Caco-2 (cell line): ENCODE results near the gene SLC38A10. TPM values are rescaled to one million over a fixed set of nuclear protein-coding genes. Genes with fewer than 3 reads are reported as not detected.

Experiments used
- BruUV-seq: library from RNA; stranded (reverse); fragments of 400-500 nt; replicated peaks from 2 replicates; lab custom pipeline; 2021; lab: Mats Ljungman, UMichigan
- CTCF ChIA-PET: fragments of 300-600 bp; sonication (Branson Sonifier 250); formaldehyde crosslinking; loops from one replicate; lab custom pipeline; 2022; ENCODE audit warnings: antibody characterized with exemption; lab: Charles Lee
- POLR2A ChIA-PET: fragments of 300-600 bp; sonication (Branson Sonifier 250); formaldehyde crosslinking; loops from one replicate; lab custom pipeline; 2022; ENCODE audit warnings: antibody characterized with exemption; lab: Charles Lee
- DNase-seq, 2 experiments: peaks; one replicate each; pipeline versions ENCODE4 v3.0.0 to v3.0.0-alpha.2; 2020 to 2022
- H3K27me3 ChIP-seq: replicated peaks from 2 replicates; pipeline ENCODE4 v1.6.0; 2011; ENCODE audit warnings: low read length; ENCODE audit not compliant: control insufficient read depth, insufficient read depth
- H3K36me3 ChIP-seq: 2 replicates; pipeline ENCODE4 v1.5.1; 2011; ENCODE audit warnings: low read length; ENCODE audit not compliant: control insufficient read depth, insufficient read depth
- H3K4me1 ChIP-seq: fragments of 250-450 bp; sonication (Bioruptor Pico); 2 replicates; pipeline ENCODE4 v1.5.1; 2020; ENCODE audit warnings: mild to moderate bottlenecking
- H3K4me3 ChIP-seq: 2 replicates; pipeline ENCODE4 v1.5.1; 2011; ENCODE audit warnings: low read depth, mild to moderate bottlenecking, control low read depth, low read length
- H3K9me3 ChIP-seq: fragments of 250-450 bp; sonication (Bioruptor Pico); 2 replicates; pipeline ENCODE4 v1.5.1; 2020; ENCODE audit warnings: mild to moderate bottlenecking, moderate library complexity
- H3K27ac Mint-ChIP-seq: one replicate; pipeline ENCODE4 v1.8.0; 2022; ENCODE audit warnings: mixed read lengths; ENCODE audit not compliant: unreplicated experiment
- H3K27me3 Mint-ChIP-seq: one replicate; pipeline ENCODE4 v1.8.0; 2022; ENCODE audit warnings: mixed read lengths; ENCODE audit not compliant: insufficient read depth, unreplicated experiment
- H3K36me3 Mint-ChIP-seq: one replicate; pipeline ENCODE4 v1.8.0; 2022; ENCODE audit warnings: mild to moderate bottlenecking, mixed read lengths; ENCODE audit not compliant: insufficient read depth, unreplicated experiment
- H3K4me1 Mint-ChIP-seq: one replicate; pipeline ENCODE4 v1.8.0; 2022; ENCODE audit warnings: low read depth, mixed read lengths; ENCODE audit not compliant: unreplicated experiment
- H3K4me3 Mint-ChIP-seq: one replicate; pipeline ENCODE4 v1.8.0; 2022; ENCODE audit warnings: mild to moderate bottlenecking, moderate library complexity, mixed read lengths; ENCODE audit not compliant: unreplicated experiment
- H3K9me3 Mint-ChIP-seq: one replicate; pipeline ENCODE4 v1.8.0; 2022; ENCODE audit warnings: mixed read lengths; ENCODE audit not compliant: unreplicated experiment
- intact Hi-C: fragments of 100-400 bp; cut with micrococcal nuclease; formaldehyde crosslinking; loops from one replicate; pipeline ENCODE4 v1.10.0; 2022; ENCODE audit not compliant: unreplicated experiment
- total RNA-seq: library from RNA; stranded (reverse); gene quantifications from 2 replicates; pipeline ENCODE4 v1.2.3, GENCODE V29; 2022
- TF ChIP-seq, protein P1 (sequence below), 2 experiments: fragments of 200-600 bp in 1 of 2; IDR thresholded peaks; 1 replicate in 1 of 2; 2 replicates in 1 of 2; pipeline versions ENCODE4 v1.5.1 to v1.8.0; 2011 to 2022; ENCODE audit warnings: antibody characterized with exemption in 1 of 2, control low read depth in 1 of 2, inconsistent platforms in 1 of 2, low read depth in 1 of 2, low read length in 1 of 2, mild to moderate bottlenecking in 1 of 2, moderate library complexity in 1 of 2; ENCODE audit not compliant: insufficient read depth in 1 of 2, severe bottlenecking in 1 of 2, unreplicated experiment in 1 of 2

The SLC38A10 gene
- total RNA-seq, 1 experiment from 2014 or later = 137 TPM

DNA sequence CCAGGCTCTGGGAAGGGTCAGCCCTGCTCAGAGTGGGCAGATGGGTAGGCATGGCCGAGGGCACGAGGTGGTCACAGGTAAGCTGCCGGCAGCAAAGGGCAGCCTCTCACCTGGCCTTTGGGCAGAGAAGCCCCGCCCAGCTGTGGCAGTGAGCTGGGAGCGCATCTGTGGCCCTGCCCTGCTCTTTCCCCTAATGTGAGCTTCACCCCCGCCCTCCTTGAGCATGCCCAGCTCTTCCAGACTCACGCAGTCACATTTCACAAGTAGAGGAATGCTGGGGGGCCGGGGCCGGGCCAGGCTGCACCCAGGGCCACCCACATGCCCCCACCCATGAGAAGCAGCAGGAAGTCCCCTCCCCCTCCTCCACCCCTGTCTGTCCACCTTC is 40.7 kb upstream of the SLC38A10 start:
- Mint-ChIP-seq H3K4me1 (peaks cover 27% of the 10 kb centered on the region), H3K36me3 (peaks cover 19% of the 10 kb centered on the region), H3K27me3 (no peaks in the 10 kb centered on the region), H3K9me3 (no peaks in the 10 kb centered on the region), H3K27ac (no peak overlapping the region), H3K4me3 (no peak overlapping the region)
- ChIA-PET POLR2A (interaction anchor here (0.5 kb wide), 1 partner anchor 41 kb away, joined by 5 read pairs; the partner anchor contains the start of gene SLC38A10), CTCF (no interaction called here)
- DNase-seq = peak in 1 of 2 experiments; percentile 57
- Histone ChIP-seq H3K27me3 (no peaks in the 10 kb centered on the region), H3K4me3 (no peak overlapping the region), H3K9me3 (no peaks in the 10 kb centered on the region), H3K4me1 (peaks cover 79% of the 10 kb centered on the region), H3K36me3 (no peaks in the 10 kb centered on the region)
- no TSS peak for BruUV-seq
- TF ChIP-seq, protein P1, sequence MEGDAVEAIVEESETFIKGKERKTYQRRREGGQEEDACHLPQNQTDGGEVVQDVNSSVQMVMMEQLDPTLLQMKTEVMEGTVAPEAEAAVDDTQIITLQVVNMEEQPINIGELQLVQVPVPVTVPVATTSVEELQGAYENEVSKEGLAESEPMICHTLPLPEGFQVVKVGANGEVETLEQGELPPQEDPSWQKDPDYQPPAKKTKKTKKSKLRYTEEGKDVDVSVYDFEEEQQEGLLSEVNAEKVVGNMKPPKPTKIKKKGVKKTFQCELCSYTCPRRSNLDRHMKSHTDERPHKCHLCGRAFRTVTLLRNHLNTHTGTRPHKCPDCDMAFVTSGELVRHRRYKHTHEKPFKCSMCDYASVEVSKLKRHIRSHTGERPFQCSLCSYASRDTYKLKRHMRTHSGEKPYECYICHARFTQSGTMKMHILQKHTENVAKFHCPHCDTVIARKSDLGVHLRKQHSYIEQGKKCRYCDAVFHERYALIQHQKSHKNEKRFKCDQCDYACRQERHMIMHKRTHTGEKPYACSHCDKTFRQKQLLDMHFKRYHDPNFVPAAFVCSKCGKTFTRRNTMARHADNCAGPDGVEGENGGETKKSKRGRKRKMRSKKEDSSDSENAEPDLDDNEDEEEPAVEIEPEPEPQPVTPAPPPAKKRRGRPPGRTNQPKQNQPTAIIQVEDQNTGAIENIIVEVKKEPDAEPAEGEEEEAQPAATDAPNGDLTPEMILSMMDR (IDR thresholded peaks at IDR 0.05; ENCODE audit: insufficient read depth in 1 of 2, low read depth in 1 of 2, low read length in 1 of 2, severe bottlenecking in 1 of 2, unreplicated experiment in 1 of 2) = no peak
- intact Hi-C loops = no loop called here

DNA sequence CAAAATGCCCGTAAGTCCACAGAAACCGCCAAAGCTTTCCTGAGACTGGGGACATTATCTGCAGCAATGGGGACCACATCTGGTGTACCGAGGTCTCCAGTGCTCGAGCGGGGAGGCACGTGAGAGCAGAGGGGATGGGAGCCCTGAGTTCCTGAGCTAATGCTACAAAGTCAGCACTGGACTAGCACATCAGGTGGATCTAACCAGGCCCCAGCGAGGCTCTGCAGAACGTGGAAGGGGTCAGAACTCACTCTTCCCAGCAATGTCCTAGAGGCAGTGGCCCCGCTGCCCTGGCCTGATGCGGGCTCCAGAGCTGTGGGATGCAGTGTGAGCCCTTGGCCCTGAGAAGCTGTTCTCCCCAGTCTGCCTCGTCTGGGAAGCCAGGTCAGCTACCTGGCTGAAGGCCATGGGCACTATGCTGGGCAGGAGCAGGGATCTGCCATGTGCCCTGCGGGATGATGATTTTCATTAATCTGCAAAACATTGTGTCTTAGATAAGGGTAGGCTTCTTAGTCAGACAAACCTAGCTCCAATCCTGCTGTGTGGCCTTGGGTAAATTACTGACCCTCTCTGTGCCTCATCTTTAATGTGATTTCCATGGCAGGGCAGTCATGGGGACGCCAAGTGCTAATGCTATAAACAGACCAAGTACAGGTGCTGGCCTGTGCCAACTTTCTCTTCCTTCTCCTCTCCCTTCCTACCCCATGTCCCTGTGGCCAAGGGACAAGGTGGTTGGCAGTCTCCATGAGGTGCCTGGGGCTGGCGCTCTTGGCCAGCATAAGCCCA is 40.1 kb upstream of the SLC38A10 start:
- H3K27me3 ChIP-seq = no peaks in the 10 kb centered on the region
- no TSS peak for BruUV-seq
- no peaks in the 10 kb centered on the region for H3K9me3 ChIP-seq
- ChIA-PET CTCF (interaction anchor here (1.2 kb wide), 1 partner anchor 26 kb away, joined by 4 read pairs; no protein-coding TSS in a partner anchor), POLR2A (interaction anchor here (0.5 kb wide), 1 partner anchor 40 kb away, joined by 5 read pairs; the partner anchor contains the start of gene SLC38A10)
- intact Hi-C loops = no loop called here
- Mint-ChIP-seq H3K36me3 (peaks cover 21% of the 10 kb centered on the region), H3K4me1 (peaks cover 32% of the 10 kb centered on the region), H3K27me3 (no peaks in the 10 kb centered on the region), H3K27ac (no peak overlapping the region), H3K4me3 (no peak overlapping the region), H3K9me3 (no peaks in the 10 kb centered on the region)
- peaks cover 79% of the 10 kb centered on the region for H3K4me1 ChIP-seq
- TF ChIP-seq, protein P1 (IDR thresholded peaks at IDR 0.05; ENCODE audit: insufficient read depth in 1 of 2, low read depth in 1 of 2, low read length in 1 of 2, severe bottlenecking in 1 of 2, unreplicated experiment in 1 of 2) = no peak
- H3K4me3 ChIP-seq = no peak overlapping the region
- H3K36me3 ChIP-seq = no peaks in the 10 kb centered on the region
- no peak for DNase-seq

DNA sequence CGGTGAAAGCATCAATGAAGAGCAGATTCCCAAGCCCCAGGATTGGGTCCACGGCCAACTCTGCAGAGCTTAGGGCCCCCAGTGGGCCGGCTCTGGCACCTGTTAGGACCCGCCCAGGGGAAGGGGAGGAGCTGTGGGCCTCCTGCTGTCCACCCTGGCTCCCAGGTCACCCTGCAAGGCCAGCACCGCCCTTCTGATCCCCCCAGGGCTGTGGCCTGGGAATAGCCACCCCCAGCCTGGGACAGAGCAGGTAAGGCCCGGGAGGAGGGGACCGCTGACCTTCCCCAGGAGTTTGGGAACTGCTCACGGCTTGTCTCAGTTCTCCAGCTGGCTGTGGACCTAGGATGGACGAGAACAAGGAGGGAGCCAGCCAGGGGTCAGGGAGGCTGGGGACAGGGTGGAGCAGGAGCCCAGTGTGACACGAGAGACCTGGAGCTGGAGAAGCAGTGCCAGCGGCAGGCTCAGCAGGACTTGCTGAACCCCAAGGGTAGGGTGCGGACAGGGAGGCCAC is 39.3 kb upstream of the SLC38A10 start:
- intact Hi-C loops = no loop called here
- CTCF ChIA-PET = interaction anchor here (1.2 kb wide), 1 partner anchor 25 kb away, joined by 4 read pairs; no protein-coding TSS in a partner anchor
- no peak overlapping the region for H3K4me3 ChIP-seq
- H3K9me3 Mint-ChIP-seq = no peaks in the 10 kb centered on the region
- peaks cover 31% of the 10 kb centered on the region for H3K4me1 Mint-ChIP-seq
- peaks cover 80% of the 10 kb centered on the region for H3K4me1 ChIP-seq
- TF ChIP-seq, protein P1 (IDR thresholded peaks at IDR 0.05; ENCODE audit: insufficient read depth in 1 of 2, low read depth in 1 of 2, low read length in 1 of 2, severe bottlenecking in 1 of 2, unreplicated experiment in 1 of 2) = no peak
- peak in 1 of 2 experiments; percentile 57 for DNase-seq
- H3K27me3 Mint-ChIP-seq = no peaks in the 10 kb centered on the region
- H3K9me3 ChIP-seq = no peaks in the 10 kb centered on the region
- H3K36me3 ChIP-seq = no peaks in the 10 kb centered on the region
- H3K27ac Mint-ChIP-seq = no peak overlapping the region
- peaks cover 24% of the 10 kb centered on the region for H3K36me3 Mint-ChIP-seq
- H3K27me3 ChIP-seq = no peaks in the 10 kb centered on the region
- H3K4me3 Mint-ChIP-seq = no peak overlapping the region
- POLR2A ChIA-PET = no interaction called here
- no TSS peak for BruUV-seq
